Cardiac septum (tissue), 1 donor: ENCODE data around the gene DGKI. TPM values are rescaled to one million over a fixed set of nuclear protein-coding genes. Genes with fewer than 3 reads are reported as not detected.

Source experiments
- DNase-seq: peaks from one replicate; pipeline ENCODE4 v3.0.0-alpha.2; 2020; ENCODE audit warnings: low spot score
- intact Hi-C: fragments of 100-400 bp; cut with DNase I; formaldehyde crosslinking; loops from one replicate; pipeline ENCODE4 v1.14.0; 2022
- total RNA-seq: library from RNA; stranded (reverse); fragmentation: NEBNext Ultra II Directional; extraction: Animal tissue kit (Norgen Biotek cat#: 25700); gene quantifications from one replicate; pipeline ENCODE4 v1.2.1, GENCODE V29; 2021
- donor health status: DM: no; HTN: no; CAD: no.

The DGKI gene
- total RNA-seq, 1 donor from 2014 or later: 7.5 TPM

- no peak for DNase-seq
- intact Hi-C loops: no loop called here
Measured at GRCh38 chr7:137801491-137801890, 45.3 kb downstream of the DGKI start.

- DNase-seq: no peak
Measured at GRCh38 chr7:137801003-137801402, 45.8 kb downstream of the DGKI start.

GRCh38 chr7:137798073-137798763 lies 48.6 kb downstream of the DGKI start:
- no peak for DNase-seq
- intact Hi-C loops: no loop called here

More at GRCh38 chr7:137801003-137801402, 45.8 kb downstream of the DGKI start:
- intact Hi-C loops: no loop called here

GRCh38 chr7:137795211-137795610 lies 51.6 kb downstream of the DGKI start:
- DNase-seq: no peak
- intact Hi-C loops: no loop called here

- intact Hi-C loops: no loop called here
- DNase-seq: no peak
Measured at GRCh38 chr7:137791930-137792329, 54.8 kb downstream of the DGKI start.

- no peak for DNase-seq
- intact Hi-C loops: no loop called here
Measured at GRCh38 chr7:137790828-137791227, 55.9 kb downstream of the DGKI start.

- intact Hi-C loops: no loop called here
- no peak for DNase-seq
Measured at GRCh38 chr7:137789215-137789882, 57.4 kb downstream of the DGKI start.

GRCh38 chr7:137787301-137787976 lies 59.3 kb downstream of the DGKI start:
- DNase-seq: no peak
- intact Hi-C loops: no loop called here

GRCh38 chr7:137778511-137778910 lies 68.3 kb downstream of the DGKI start:
- DNase-seq: no peak
- intact Hi-C loops: no loop called here

- intact Hi-C loops: no loop called here
- no peak for DNase-seq
Measured at GRCh38 chr7:137774793-137775201, 72.0 kb downstream of the DGKI start.

GRCh38 chr7:137772748-137773147 lies 74.0 kb downstream of the DGKI start:
- no peak for DNase-seq
- intact Hi-C loops: no loop called here

GRCh38 chr7:137772316-137772715 lies 74.5 kb downstream of the DGKI start:
- intact Hi-C loops: no loop called here
- DNase-seq: no peak

- intact Hi-C loops: no loop called here
- DNase-seq: no peak
Measured at GRCh38 chr7:137771679-137772078, 75.1 kb downstream of the DGKI start.

GRCh38 chr7:137771273-137771672 lies 75.5 kb downstream of the DGKI start:
- DNase-seq: no peak
- intact Hi-C loops: no loop called here

GRCh38 chr7:137768366-137768765 lies 78.4 kb downstream of the DGKI start:
- intact Hi-C loops: no loop called here

GRCh38 chr7:137762334-137762733 lies 84.4 kb downstream of the DGKI start:
- intact Hi-C loops: no loop called here

More at GRCh38 chr7:137768366-137768765, 78.4 kb downstream of the DGKI start:
- no peak for DNase-seq

GRCh38 chr7:137760111-137760510 lies 86.7 kb downstream of the DGKI start:
- no peak for DNase-seq
- intact Hi-C loops: no loop called here

More at GRCh38 chr7:137762334-137762733, 84.4 kb downstream of the DGKI start:
- no peak for DNase-seq

- intact Hi-C loops: no loop called here
- no peak for DNase-seq
Measured at GRCh38 chr7:137757146-137757925, 89.4 kb downstream of the DGKI start.

- no peak for DNase-seq
- intact Hi-C loops: no loop called here
Measured at GRCh38 chr7:137755846-137756651, 90.7 kb downstream of the DGKI start.
